Activated naive CD4-positive, alpha-beta T cell treated with anti-CD3 and anti-CD28 coated beads, Interleukin-2, amount 10 ng/mL, durations not matched to agents 7 days and 5 days (primary cell): ENCODE measurements around the gene SHBG.
"Not testable (repeated sequence)": the region's sequence is repeated elsewhere in the genome, so short reads cannot be mapped to it uniquely, and the experiment has no call there.

Experiments used
- CTCF ChIA-PET: fragments of 350-600 bp; sonication (Branson Sonifier 250); formaldehyde crosslinking; loops from one replicate; lab custom pipeline; 2021; ENCODE audit warnings: antibody characterized with exemption; lab: Charles Lee
- DNase-seq: peaks from one replicate; pipeline ENCODE4 v3.0.0-alpha.2; 2020
- H3K27ac Mint-ChIP-seq: one replicate; pipeline ENCODE4 v1.8.0; 2021; ENCODE audit warnings: mild to moderate bottlenecking, moderate library complexity, mixed read lengths
- H3K27me3 Mint-ChIP-seq: one replicate; pipeline ENCODE4 v1.8.0; 2021; ENCODE audit warnings: mild to moderate bottlenecking, mixed read lengths
- H3K36me3 Mint-ChIP-seq: one replicate; pipeline ENCODE4 v1.8.0; 2021; ENCODE audit warnings: mixed read lengths
- H3K4me1 Mint-ChIP-seq: one replicate; pipeline ENCODE4 v1.8.0; 2021; ENCODE audit warnings: mixed read lengths
- H3K4me3 Mint-ChIP-seq: one replicate; pipeline ENCODE4 v1.8.0; 2021; ENCODE audit warnings: mild to moderate bottlenecking, moderate library complexity, mixed read lengths
- H3K9me3 Mint-ChIP-seq: one replicate; pipeline ENCODE4 v1.8.0; 2021; ENCODE audit warnings: mixed read lengths

Gene SHBG

DNA sequence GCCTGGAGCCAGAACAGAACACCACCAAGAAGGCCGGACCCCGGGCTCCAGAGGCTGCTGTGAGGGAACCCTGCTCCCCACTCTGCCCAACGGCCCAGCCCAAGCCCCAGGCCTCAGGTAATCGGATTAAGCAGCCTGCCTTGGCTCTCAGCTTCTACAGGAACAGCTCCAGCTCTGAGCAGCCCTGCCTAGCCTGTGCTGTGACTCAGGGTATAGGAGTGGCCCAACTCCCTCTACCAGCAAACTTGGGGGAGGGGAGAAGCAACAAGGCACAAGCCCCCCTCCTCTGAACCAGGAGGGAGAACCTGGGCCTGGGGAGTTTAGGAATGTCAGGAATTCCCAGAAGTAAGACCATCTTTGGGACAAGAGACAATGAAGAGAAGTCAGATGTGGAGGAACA lies 39.2 kb upstream of the SHBG start:
- Mint-ChIP-seq H3K4me3 (no peak overlapping the region), H3K27ac (peak overlapping the region; percentile 74), H3K36me3 (peaks cover 53% of the 10 kb centered on the region), H3K4me1 (peaks cover 8% of the 10 kb centered on the region), H3K27me3 (no peaks in the 10 kb centered on the region), H3K9me3 (no peaks in the 10 kb centered on the region)
- CTCF ChIA-PET: interaction anchor here (1.1 to 2.6 kb wide), 6 partner anchors 10 to 235 kb away, joined by 3 to 22 read pairs (median 10); partner anchors contain the start of genes FXR2 and TMEM95
- DNase-seq: no peak

DNA sequence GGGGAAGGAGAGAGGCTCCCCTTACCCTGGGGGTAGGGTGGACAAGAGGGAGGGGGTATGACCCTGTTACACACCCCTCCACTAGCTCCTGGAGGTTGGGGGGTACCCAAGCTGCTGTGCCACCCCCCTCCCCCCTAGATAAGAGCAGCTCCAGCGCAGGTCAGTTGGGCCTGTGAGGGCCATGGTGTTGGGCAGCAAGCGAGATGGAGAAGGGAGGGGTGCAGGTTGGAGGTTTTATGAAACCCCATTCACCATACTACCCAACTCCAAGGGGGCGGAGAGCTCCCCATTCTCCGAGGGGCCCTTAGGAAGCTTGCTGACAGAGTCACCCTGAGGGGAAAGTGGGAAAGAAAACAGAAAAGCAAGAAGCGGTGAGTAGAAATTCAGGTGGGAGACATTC lies 38.3 kb upstream of the SHBG start:
- Mint-ChIP-seq H3K4me1 (peaks cover 6% of the 10 kb centered on the region), H3K27ac (no peak overlapping the region), H3K9me3 (no peaks in the 10 kb centered on the region), H3K4me3 (no peak overlapping the region), H3K36me3 (peaks cover 57% of the 10 kb centered on the region), H3K27me3 (no peaks in the 10 kb centered on the region)
- no peak for DNase-seq
- CTCF ChIA-PET: no interaction called here

DNA sequence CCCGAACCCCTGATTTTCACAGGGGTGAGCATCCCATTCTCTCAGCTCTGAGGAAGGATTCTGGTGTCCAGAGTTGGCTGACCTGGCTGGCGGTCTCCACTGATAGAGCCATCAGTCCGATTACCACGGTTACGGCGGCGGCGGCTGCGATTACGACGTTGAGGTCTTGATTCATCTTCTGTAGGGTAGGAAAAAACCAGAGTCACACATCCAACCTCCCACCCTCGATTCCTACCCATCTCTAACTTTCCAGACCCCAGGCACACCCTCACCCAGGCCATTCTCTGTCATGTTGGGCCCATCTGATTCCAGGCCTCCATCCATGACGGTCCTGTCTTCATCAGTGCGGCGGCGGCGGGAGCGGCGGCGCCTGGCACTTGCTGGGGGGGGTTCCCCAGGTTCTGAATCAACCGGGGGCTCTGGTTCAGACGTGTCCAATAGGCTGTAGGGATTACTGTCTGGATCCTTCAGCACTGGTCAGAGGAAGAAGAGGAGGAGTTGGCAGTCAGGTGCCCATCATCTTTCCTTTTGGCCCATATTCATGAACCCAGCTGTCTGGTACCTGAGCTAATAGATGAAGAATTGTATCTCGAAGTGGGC lies 37.4 kb upstream of the SHBG start:
- H3K27ac Mint-ChIP-seq: no peak overlapping the region

DNA sequence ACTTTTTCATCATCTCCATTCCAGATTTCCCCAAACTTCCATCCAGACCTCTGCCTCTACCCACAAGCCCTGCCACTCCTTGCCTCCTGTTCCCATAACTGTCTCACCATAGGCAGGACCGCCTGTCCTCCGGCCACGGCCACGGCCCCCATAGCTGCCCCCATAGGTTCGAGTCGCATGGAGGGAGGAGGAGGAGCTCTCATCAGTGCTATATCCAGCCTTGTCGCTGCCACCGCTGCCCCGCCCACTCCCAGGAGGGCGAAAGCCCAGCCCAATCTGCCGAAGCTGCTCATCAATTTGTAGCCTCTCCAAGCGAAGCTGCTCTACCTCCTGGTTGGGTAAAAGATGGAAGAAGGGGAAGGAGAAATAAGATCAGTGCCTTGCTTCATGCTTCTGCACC lies 36.6 kb upstream of the SHBG start:
- Mint-ChIP-seq H3K4me1 (no peaks in the 10 kb centered on the region), H3K27ac (no peak overlapping the region), H3K4me3 (no peak overlapping the region), H3K27me3 (no peaks in the 10 kb centered on the region), H3K36me3 (peaks cover 55% of the 10 kb centered on the region), H3K9me3 (no peaks in the 10 kb centered on the region)
- CTCF ChIA-PET: interaction anchor here (0.9 kb wide), 1 partner anchor 237 kb away, joined by 3 read pairs; no protein-coding TSS in a partner anchor
- no peak for DNase-seq

More for the DNA sequence above, 37.4 kb upstream of the SHBG start:
- Mint-ChIP-seq H3K9me3 (no peaks in the 10 kb centered on the region), H3K4me3 (no peak overlapping the region), H3K36me3 (peaks cover 62% of the 10 kb centered on the region), H3K27me3 (no peaks in the 10 kb centered on the region), H3K4me1 (peaks cover 2% of the 10 kb centered on the region)
- no peak for DNase-seq
- CTCF ChIA-PET: no interaction called here

DNA sequence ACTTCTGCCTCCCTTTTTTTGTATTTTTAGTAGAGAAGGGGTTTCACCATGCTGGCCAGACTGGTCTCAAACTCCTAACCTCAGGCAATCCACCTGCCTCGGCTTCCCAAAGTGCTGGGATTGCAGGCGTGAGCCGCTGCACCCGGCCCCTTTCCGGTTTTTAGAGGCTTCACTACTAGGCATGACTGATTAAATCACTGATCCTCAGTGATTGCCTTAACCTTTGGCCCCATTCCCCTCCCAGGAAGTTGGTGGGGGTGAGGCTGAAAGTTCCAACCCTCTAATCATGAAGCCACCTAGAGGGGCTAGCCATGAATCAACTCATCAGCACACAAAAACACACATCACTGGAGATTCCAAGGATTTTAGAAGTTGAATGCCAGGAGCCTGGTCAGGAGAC lies 32.4 kb upstream of the SHBG start:
- CTCF ChIA-PET, DNase-seq, H3K27ac Mint-ChIP-seq, H3K4me1 Mint-ChIP-seq, H3K4me3 Mint-ChIP-seq, H3K9me3 Mint-ChIP-seq, H3K27me3 Mint-ChIP-seq: not testable (repeated sequence)
- peaks cover 54% of the 10 kb centered on the region for H3K36me3 Mint-ChIP-seq

DNA sequence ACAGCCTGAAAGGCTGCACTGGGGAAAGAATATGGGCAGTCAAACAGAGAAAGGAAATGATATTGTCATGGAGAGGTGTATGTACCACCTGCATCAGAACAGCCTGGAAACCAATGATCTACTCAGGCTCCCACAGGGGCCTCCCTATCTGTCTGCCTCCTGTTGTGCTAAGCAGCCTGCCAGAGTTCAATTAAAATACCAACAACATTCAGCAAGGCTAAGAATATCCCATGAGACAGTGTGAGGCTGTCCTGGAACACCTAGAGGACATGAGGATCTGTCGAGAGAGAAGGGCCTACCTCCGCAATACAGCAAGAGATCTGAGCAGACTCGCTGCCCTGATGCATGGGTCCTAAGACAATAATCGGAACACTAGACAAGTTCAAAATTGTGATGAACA lies 23.7 kb upstream of the SHBG start:
- Mint-ChIP-seq H3K4me3 (no peak overlapping the region), H3K36me3 (peaks cover 35% of the 10 kb centered on the region), H3K27me3 (no peaks in the 10 kb centered on the region), H3K9me3 (no peaks in the 10 kb centered on the region), H3K27ac (peak overlapping the region; percentile 62), H3K4me1 (peaks cover 5% of the 10 kb centered on the region)
- DNase-seq: no peak
- CTCF ChIA-PET: no interaction called here

DNA sequence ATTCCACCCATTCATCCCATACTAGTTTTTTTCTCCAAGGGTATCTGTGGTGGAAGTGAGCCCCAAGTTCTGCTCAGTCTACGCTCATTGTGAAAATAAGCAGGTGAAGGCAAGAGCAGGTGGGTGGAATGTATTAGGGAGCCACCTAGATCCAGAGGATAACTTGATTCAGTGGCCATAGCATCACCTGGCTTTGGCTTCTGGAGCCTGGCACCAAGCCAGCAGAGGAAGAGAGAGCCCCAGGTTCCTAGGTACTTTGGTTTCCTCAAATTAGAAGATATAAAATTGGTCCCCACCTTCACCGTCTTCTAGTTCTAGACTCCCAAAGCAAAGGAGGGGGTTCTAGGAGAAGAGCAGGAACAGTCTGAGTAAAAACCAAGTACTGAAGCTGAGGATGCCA lies 19.3 kb upstream of the SHBG start:
- H3K9me3 Mint-ChIP-seq: no peaks in the 10 kb centered on the region
- no peak for DNase-seq
- H3K36me3 Mint-ChIP-seq: peaks cover 18% of the 10 kb centered on the region
- H3K4me3 Mint-ChIP-seq: no peak overlapping the region
- CTCF ChIA-PET: interaction anchor here (1.0 to 1.3 kb wide), 2 partner anchors 21 to 113 kb away, joined by 3 read pairs; partner anchors contain the start of gene SOX15
- H3K4me1 Mint-ChIP-seq: peaks cover 30% of the 10 kb centered on the region
- H3K27me3 Mint-ChIP-seq: no peaks in the 10 kb centered on the region
- H3K27ac Mint-ChIP-seq: no peak overlapping the region

DNA sequence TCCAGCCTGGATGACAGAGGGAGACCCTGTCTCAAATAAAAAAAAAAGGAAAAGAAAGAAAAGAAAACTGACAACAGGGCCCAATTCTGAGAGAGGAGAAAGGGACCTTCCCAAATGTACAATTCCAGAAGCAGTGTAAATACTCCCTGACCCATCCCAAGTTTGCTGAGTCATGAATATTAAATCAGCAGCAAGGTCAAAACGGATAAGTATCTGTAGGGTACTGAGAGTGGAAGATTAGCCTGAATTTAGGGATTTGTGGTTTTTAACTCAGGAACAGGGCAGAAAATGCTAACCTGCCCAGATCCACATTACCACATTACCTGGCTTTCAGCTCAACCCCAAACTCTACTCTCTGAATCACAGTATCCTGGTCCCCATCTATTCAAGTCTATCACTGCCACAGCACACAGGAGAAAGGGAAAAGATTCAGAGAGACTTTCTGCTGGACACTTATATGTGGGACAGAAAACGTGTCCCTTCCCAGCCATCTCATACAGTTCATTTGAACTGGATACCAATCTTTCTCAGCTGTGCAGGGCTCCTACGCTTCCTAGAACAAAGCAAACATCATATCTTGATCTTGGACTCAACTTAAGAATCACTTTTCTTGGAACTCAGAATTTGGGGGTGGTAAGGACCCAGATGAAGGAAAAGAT lies 18.2 kb upstream of the SHBG start:
- H3K27me3 Mint-ChIP-seq: no peaks in the 10 kb centered on the region
- no peak for DNase-seq
- CTCF ChIA-PET: interaction anchor here (0.7 to 1.3 kb wide), 3 partner anchors 22 to 112 kb away, joined by 3 read pairs; partner anchors contain the start of gene SOX15
- H3K36me3 Mint-ChIP-seq: peaks cover 10% of the 10 kb centered on the region
- no peaks in the 10 kb centered on the region for H3K9me3 Mint-ChIP-seq
- no peak overlapping the region for H3K4me3 Mint-ChIP-seq
- H3K4me1 Mint-ChIP-seq: peaks cover 30% of the 10 kb centered on the region
- H3K27ac Mint-ChIP-seq: no peak overlapping the region

DNA sequence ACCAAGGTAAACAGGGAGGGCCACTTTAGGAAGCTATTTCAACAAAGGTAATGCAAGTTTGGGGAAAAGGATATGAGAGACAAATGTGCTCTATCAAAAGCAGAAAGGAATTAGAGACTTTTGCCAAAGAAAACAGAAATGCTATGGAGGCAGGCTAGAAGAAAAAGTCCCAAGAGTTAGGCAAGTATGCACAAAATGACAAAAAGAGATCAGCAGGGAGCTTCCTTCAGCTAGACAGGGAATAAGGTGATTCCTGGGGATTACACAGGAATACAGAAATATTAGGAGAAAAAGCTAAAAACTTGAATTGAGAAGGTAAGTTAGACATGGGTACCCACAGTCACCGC lies 17.7 kb upstream of the SHBG start:
- DNase-seq: no peak
- CTCF ChIA-PET: no interaction called here

DNA sequence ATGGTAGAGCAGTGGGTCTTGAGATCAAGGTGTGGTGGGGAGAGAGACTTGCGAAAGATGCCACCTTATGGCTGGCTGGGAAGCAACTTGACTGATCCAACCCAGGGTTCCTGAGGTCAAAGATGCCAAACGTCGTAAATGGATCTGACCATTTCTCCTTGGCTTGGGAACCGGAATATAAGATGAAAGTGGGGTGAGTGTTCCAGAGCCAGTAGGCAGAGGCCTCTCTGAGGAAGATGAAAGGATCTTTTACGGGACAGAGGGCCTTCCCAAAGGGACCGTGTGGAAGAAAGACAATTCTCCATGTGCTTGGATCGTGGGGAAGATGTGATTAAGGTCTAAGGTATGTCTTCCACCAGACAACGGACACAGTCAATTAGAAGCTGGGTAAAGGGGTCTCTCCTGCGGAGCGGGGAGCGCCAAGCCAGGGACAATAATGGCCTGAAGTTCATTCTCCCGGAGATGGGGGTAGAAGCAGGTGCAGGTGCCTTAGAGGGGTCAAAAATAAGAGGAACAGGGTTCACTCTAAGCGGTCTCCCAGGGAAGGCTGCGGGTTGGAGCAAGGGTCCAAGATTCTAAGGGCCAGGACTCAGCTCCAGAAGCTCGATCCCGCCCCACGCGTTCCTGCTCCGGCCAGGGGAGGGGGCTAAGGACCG lies 16.0 kb upstream of the SHBG start:
- peak overlapping the region; percentile 79 for H3K4me3 Mint-ChIP-seq
- peak overlapping the region; percentile 74 for H3K27ac Mint-ChIP-seq
- peaks cover 30% of the 10 kb centered on the region for H3K4me1 Mint-ChIP-seq
- no peaks in the 10 kb centered on the region for H3K9me3 Mint-ChIP-seq
- H3K27me3 Mint-ChIP-seq: no peaks in the 10 kb centered on the region
- no peak for DNase-seq
- H3K36me3 Mint-ChIP-seq: peaks cover 10% of the 10 kb centered on the region
- CTCF ChIA-PET: interaction anchor here (0.8 to 1.5 kb wide), 4 partner anchors 24 to 258 kb away, joined by 3 to 8 read pairs (median 4); partner anchors contain the start of genes CD68, SOX15 and TP53

More for the DNA sequence above, 17.7 kb upstream of the SHBG start:
- Mint-ChIP-seq H3K36me3 (peaks cover 10% of the 10 kb centered on the region), H3K4me1 (peaks cover 30% of the 10 kb centered on the region), H3K4me3 (peak overlapping the region; percentile 0), H3K27ac (no peak overlapping the region), H3K9me3 (no peaks in the 10 kb centered on the region), H3K27me3 (no peaks in the 10 kb centered on the region)

DNA sequence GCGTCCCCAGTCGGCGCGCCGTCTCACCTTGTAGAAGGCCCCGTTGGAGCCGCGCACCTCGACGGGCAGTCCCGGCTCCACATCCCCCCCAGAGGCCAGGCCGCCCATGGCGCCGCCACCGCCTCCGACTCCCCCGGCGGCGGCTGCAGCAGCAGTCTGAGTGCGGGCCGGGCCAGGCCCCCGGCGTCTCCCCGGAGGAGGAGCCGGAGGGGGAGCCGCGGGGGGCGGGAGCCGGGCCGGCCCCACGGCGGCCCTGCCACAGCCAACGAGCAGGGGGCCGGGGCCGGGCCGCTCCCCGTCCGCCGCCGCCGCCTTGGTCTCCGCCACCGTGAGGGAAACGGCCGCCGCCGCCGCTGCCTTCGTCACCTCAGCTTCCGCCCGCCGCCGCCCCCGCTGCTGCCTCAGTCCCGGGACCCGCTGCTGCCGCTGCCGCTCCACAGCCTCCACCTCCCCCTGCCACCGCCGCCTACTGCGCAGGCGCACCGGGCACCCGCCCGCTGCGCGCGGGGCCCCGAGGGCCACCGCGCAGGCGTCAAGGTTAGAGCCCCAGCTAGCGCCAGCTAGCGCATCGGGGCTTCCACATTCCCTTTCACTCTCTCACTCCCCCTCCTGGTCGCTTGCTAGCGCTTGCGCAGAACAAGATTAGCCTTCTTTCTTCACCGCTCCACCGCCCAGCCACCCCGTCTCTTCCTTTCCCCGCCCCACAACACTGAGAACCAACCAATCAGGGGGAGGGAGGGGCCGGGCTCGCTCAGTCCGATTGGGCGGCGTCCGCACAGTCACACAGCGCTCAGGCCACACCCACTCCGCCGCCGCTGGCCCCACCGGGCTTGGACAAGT lies 15.3 kb upstream of the SHBG start, which contains the start of gene FXR2:
Gene FXR2, minus strand, starts transcription at position 473 of the 840 bp plus-strand sequence. Its CDS starts 365 bp downstream, at position 108.
- no peaks in the 10 kb centered on the region for H3K27me3 Mint-ChIP-seq
- peaks cover 10% of the 10 kb centered on the region for H3K36me3 Mint-ChIP-seq
- DNase-seq: peak; percentile 100
- peak within 1 kb of the TSS; percentile 79 for H3K4me3 Mint-ChIP-seq
- no peaks in the 10 kb centered on the region for H3K9me3 Mint-ChIP-seq
- CTCF ChIA-PET: interaction anchor here (0.8 to 1.5 kb wide), 6 partner anchors 17 to 258 kb away, joined by 3 to 8 read pairs (median 6); partner anchors contain the start of genes CD68, MPDU1, SOX15 and TP53
- H3K27ac Mint-ChIP-seq: peak within 1 kb of the TSS; percentile 87
- H3K4me1 Mint-ChIP-seq: peaks cover 27% of the 10 kb centered on the region

DNA sequence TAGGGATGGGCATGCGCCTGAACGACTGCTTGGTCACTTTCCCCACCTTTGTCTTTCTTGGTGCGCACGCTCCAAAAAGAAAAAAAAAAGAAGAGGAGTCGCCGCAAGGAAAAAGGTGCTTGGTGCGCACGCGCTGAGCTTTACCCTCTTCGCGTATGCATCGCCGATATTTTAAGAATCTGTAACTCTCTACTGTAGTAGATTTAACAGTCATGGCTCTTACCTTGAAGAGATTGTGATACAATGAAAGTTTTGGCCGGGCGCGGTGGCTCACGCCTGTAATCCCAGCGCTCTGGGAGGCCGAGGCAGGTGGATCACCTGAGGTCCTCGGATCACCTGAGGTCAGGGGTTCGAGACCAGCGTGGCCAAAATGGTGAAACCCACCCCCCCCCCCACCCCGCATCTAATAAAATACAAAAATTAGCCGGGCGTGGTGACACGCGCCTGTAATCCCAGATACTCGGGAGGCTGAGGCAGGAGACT lies 14.6 kb upstream of the SHBG start:
- H3K9me3 Mint-ChIP-seq: no peaks in the 10 kb centered on the region
- peaks cover 5% of the 10 kb centered on the region for H3K27me3 Mint-ChIP-seq
- no peak for DNase-seq
- H3K4me1 Mint-ChIP-seq: peaks cover 27% of the 10 kb centered on the region
- peak overlapping the region; percentile 87 for H3K27ac Mint-ChIP-seq
- H3K4me3 Mint-ChIP-seq: peak overlapping the region; percentile 74
- peaks cover 10% of the 10 kb centered on the region for H3K36me3 Mint-ChIP-seq
- CTCF ChIA-PET: interaction anchor here (1.2 to 1.6 kb wide), 5 partner anchors 12 to 259 kb away, joined by 4 to 8 read pairs (median 7); partner anchors contain the start of genes MPDU1, SAT2 and TP53

DNA sequence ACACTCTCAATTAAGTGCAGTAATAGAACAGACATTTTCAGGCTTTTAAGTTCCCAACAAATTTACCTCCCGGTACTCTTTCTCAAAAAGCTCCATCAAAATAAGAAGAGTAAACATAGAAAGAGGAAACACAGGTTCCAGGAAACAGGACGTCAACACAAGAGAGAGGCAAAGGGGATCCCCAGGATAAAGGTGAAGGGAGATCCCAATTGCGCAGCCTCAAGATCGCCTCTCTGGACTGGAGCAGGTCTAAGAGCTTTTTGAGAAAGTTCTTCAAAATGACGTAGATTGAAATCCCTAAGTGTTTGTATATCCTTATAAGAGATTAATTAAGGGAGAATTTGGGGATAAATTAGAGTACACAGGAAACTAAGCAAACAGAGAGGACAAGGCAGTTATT lies 11.3 kb upstream of the SHBG start:
- no peak overlapping the region for H3K27ac Mint-ChIP-seq
- CTCF ChIA-PET: interaction anchor here (0.7 to 1.3 kb wide), 2 partner anchors 14 to 65 kb away, joined by 3 to 4 read pairs; no protein-coding TSS in a partner anchor
- no peak for DNase-seq
- H3K9me3 Mint-ChIP-seq: no peaks in the 10 kb centered on the region
- peaks cover 13% of the 10 kb centered on the region for H3K27me3 Mint-ChIP-seq
- H3K4me1 Mint-ChIP-seq: peaks cover 5% of the 10 kb centered on the region
- H3K36me3 Mint-ChIP-seq: no peaks in the 10 kb centered on the region
- no peak overlapping the region for H3K4me3 Mint-ChIP-seq
